CD8-positive, alpha-beta memory T cell (primary cell): Measurements from ENCODE around the gene SP100. TPM values are rescaled to one million over a fixed set of nuclear protein-coding genes. Genes with fewer than 3 reads are reported as not detected.
A peak's percentile ranks its signal among the peaks of the same experiment; 100 is the strongest.

ENCODE experiments used
- CTCF ChIA-PET: fragments of 350-600 bp; sonication (Branson Sonifier 250); formaldehyde crosslinking; loops from one replicate; lab custom pipeline; 2021; ENCODE audit warnings: antibody characterized with exemption; lab: Charles Lee
- POLR2A ChIA-PET: fragments of 350-600 bp; sonication (Branson Sonifier 250); formaldehyde crosslinking; loops from one replicate; lab custom pipeline; 2021; ENCODE audit warnings: antibody characterized with exemption; lab: Charles Lee
- DNase-seq, 5 donors: peaks; one replicate each; pipeline versions ENCODE4 v3.0.0 to v3.0.0-alpha.2; 2020 to 2022; ENCODE audit warnings: mixed read lengths in 1 of 5
- H3K27ac ChIP-seq: one replicate; pipeline ENCODE4 v1.7.0; 2013; ENCODE audit warnings: low read depth, mild to moderate bottlenecking, low read length, moderate library complexity
- H3K27me3 ChIP-seq: 2 replicates; pipeline ENCODE4 v1.7.0; 2013; ENCODE audit warnings: low read length, mild to moderate bottlenecking; ENCODE audit not compliant: insufficient read depth, poor library complexity, severe bottlenecking
- H3K36me3 ChIP-seq: 2 replicates; pipeline ENCODE4 v1.7.0; 2013; ENCODE audit warnings: mild to moderate bottlenecking, low read length, moderate library complexity; ENCODE audit not compliant: insufficient read depth
- H3K4me1 ChIP-seq: 2 replicates; pipeline ENCODE4 v1.7.0; 2013; ENCODE audit warnings: mild to moderate bottlenecking, low read length, moderate library complexity; ENCODE audit not compliant: insufficient read depth
- H3K4me3 ChIP-seq: 2 replicates; pipeline ENCODE4 v1.7.0; 2013; ENCODE audit warnings: mild to moderate bottlenecking, low read length
- H3K9me3 ChIP-seq: 2 replicates; pipeline ENCODE4 v1.7.0; 2013; ENCODE audit warnings: mild to moderate bottlenecking, low read length
- H3K27ac Mint-ChIP-seq, 8 donors: one replicate each; pipeline ENCODE4 v1.8.0; 2020 to 2021; ENCODE audit warnings: mixed read lengths in 8 of 8, mild to moderate bottlenecking in 6 of 8, inconsistent platforms in 3 of 8, moderate library complexity in 3 of 8
- H3K27me3 Mint-ChIP-seq, 2 donors: one replicate each; pipeline ENCODE4 v1.8.0; 2020 to 2021; ENCODE audit warnings: mixed read lengths in 2 of 2, mild to moderate bottlenecking in 1 of 2, moderate library complexity in 1 of 2
- H3K36me3 Mint-ChIP-seq, 3 donors: one replicate each; pipeline ENCODE4 v1.8.0; 2020 to 2021; ENCODE audit warnings: mixed read lengths in 3 of 3, inconsistent platforms in 1 of 3, mild to moderate bottlenecking in 1 of 3
- H3K4me1 Mint-ChIP-seq, 3 donors: one replicate each; pipeline ENCODE4 v1.8.0; 2020 to 2021; ENCODE audit warnings: mixed read lengths in 3 of 3, inconsistent platforms in 1 of 3, mild to moderate bottlenecking in 1 of 3
- H3K4me3 Mint-ChIP-seq, 7 donors: one replicate each; pipeline ENCODE4 v1.8.0; 2020 to 2021; ENCODE audit warnings: mixed read lengths in 7 of 7, mild to moderate bottlenecking in 6 of 7, moderate library complexity in 4 of 7, inconsistent platforms in 2 of 7
- H3K9me3 Mint-ChIP-seq, 5 donors: one replicate each; pipeline ENCODE4 v1.8.0; 2020 to 2022; ENCODE audit warnings: mixed read lengths in 5 of 5, mild to moderate bottlenecking in 3 of 5, moderate library complexity in 2 of 5, inconsistent platforms in 1 of 5
- polyA plus RNA-seq: library from polyadenylated mRNA; unstranded; fragments of 300-500 nt; fragmentation: Illumina TruSeq; gene quantifications from one replicate; pipeline ENCODE4 v1.2.3, GENCODE V29; 2021
- total RNA-seq, 2 experiments: library from RNA; stranded (reverse); gene quantifications; one replicate each; pipeline ENCODE4 v1.2.3, GENCODE V29; 2021

Gene SP100
- total and polyA plus RNA-seq, 3 experiments from 2014 or later, result 82.7 to 209 (median 84.4) TPM

DNA sequence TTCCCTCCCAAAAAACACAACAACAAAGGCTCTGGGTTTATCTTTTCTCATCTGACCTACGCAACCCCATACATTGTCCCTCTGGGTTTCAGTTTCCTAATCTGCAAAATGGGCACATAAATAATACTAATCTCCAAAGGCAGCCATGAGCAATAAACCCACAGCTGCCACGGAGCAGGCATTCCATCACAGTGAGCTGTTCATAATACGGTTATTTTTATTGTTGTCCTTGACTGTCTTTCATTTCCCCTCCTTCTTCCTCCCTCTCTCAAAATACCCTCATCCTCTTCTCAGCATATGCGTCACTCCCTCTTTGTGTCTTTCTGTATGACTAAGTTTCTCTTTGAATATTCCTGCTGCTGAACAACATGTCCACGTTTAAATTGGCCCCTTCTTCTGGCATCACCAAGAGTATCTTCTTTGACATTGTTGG, 166.9 kb downstream of the SP100 start:
- H3K9me3 ChIP-seq, result no peaks in the 10 kb centered on the region
- POLR2A ChIA-PET, result no interaction called here
- H3K36me3 ChIP-seq, result no peaks in the 10 kb centered on the region
- H3K4me3 Mint-ChIP-seq, result peak overlapping the region in 3 of 7 donors; percentile 1 to 27 (median 19)
- H3K36me3 Mint-ChIP-seq, result peaks cover 0 to 4% (median 0%) of the 10 kb centered on the region in 3 donors
- H3K9me3 Mint-ChIP-seq, result peaks cover 0 to 4% (median 0%) of the 10 kb centered on the region in 5 donors
- peak overlapping the region in 2 of 8 donors; percentile 6 to 37 for H3K27ac Mint-ChIP-seq
- no peaks in the 10 kb centered on the region for H3K27me3 ChIP-seq
- no peak for DNase-seq
- H3K27me3 Mint-ChIP-seq, result peaks cover 0 to 3% of the 10 kb centered on the region in 2 donors
- peaks cover 7 to 19% (median 8%) of the 10 kb centered on the region in 3 donors for H3K4me1 Mint-ChIP-seq
- no peak overlapping the region for H3K27ac ChIP-seq
- H3K4me1 ChIP-seq, result peaks cover 5% of the 10 kb centered on the region
- CTCF ChIA-PET, result no interaction called here
- H3K4me3 ChIP-seq, result no peak overlapping the region

DNA sequence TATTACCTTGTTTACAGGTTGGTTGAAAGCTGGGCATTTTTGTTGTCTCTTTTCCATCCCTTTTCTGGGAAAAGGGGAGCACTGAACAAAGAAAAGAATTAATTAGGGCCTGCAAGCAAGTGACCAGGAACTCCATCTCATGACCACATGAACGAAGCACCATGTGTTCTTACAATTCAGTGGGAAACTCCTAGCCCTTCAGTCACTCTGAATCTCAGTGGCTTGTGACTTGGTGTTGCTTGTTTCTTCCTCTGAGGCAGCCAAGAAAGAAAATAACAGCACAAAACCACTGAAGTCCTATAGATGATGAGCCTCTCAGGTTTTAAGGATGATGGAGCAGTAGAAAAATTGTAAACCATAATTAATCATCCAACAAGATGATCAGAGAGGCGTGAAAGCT, 167.6 kb downstream of the SP100 start:
- Mint-ChIP-seq H3K27ac (no peak overlapping the region), H3K36me3 (peaks cover 0 to 4% (median 1%) of the 10 kb centered on the region in 3 donors), H3K9me3 (peaks cover 0 to 4% (median 0%) of the 10 kb centered on the region in 5 donors), H3K4me1 (peaks cover 7 to 19% (median 12%) of the 10 kb centered on the region in 3 donors), H3K27me3 (peaks cover 0 to 3% of the 10 kb centered on the region in 2 donors), H3K4me3 (no peak overlapping the region)
- DNase-seq, result no peak
- ChIA-PET CTCF (no interaction called here), POLR2A (no interaction called here)
- no peak overlapping the region for H3K4me3 ChIP-seq
- H3K27me3 ChIP-seq, result no peaks in the 10 kb centered on the region
- H3K36me3 ChIP-seq, result no peaks in the 10 kb centered on the region
- H3K27ac ChIP-seq, result no peak overlapping the region
- H3K4me1 ChIP-seq, result no peaks in the 10 kb centered on the region
- H3K9me3 ChIP-seq, result no peaks in the 10 kb centered on the region

DNA sequence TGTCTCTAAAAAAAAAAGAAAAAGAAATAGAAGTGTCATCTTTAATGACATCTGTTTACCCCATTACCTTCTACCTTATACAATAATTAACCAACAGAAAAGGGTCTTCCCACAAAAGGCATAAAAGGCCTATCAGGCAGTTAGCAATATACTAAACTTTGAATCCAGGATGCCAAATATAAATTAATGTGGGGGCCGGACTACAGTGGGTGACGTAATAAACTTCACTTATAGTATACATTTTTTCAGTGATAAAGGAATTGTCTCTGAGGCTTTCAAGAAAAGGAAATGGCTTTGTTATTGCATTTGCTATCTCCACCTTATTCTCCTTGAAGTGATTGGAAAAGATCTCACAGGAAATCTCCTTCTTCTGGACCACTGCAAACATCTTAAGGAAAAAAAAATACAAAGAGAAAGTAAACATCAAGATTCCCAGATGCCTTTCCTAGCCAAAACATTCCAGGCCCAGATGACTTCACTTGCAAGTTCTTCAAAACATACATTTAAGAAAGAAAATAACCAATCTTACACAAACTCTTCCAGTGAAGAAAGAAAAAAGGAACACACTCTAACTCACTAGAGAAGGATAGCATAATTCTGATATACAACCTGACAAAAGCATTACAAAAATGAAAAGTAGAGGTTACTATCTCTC, 170.5 kb downstream of the SP100 start:
- ChIA-PET POLR2A (no interaction called here), CTCF (no interaction called here)
- peaks cover 0 to 3% of the 10 kb centered on the region in 2 donors for H3K27me3 Mint-ChIP-seq
- Histone ChIP-seq H3K36me3 (no peaks in the 10 kb centered on the region), H3K4me3 (no peak overlapping the region), H3K4me1 (peaks cover 9% of the 10 kb centered on the region), H3K27me3 (no peaks in the 10 kb centered on the region), H3K9me3 (no peaks in the 10 kb centered on the region), H3K27ac (no peak overlapping the region)
- peak overlapping the region in 1 of 8 donors; percentile 24 for H3K27ac Mint-ChIP-seq
- H3K4me1 Mint-ChIP-seq, result peaks cover 23 to 45% (median 38%) of the 10 kb centered on the region in 3 donors
- peaks cover 0 to 4% (median 0%) of the 10 kb centered on the region in 5 donors for H3K9me3 Mint-ChIP-seq
- no peak for DNase-seq
- H3K36me3 Mint-ChIP-seq, result peaks cover 0 to 10% (median 1%) of the 10 kb centered on the region in 3 donors
- no peak overlapping the region for H3K4me3 Mint-ChIP-seq

DNA sequence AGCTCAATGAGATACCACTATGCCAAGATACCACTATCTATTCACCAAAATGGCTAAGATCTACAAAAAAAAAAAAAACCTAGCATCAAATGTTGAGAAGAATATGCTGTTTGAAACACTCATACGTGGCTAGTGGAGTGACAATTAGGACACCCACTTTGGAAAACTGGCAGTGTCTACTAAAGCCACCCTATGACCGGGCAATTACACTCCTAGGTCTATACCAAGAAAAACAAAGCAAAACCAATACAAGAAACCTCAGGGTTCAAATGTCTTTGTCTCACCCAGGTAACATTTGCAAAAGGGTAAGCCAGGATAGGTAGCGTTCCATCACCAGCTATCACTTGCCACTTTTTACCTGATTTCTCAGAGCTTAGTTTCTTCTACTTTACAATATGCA, 173.0 kb downstream of the SP100 start:
- H3K36me3 ChIP-seq, result no peaks in the 10 kb centered on the region
- Mint-ChIP-seq H3K36me3 (peaks cover 0 to 6% (median 1%) of the 10 kb centered on the region in 3 donors), H3K9me3 (no peaks in the 10 kb centered on the region), H3K27me3 (no peaks in the 10 kb centered on the region), H3K4me1 (peaks cover 29 to 49% (median 45%) of the 10 kb centered on the region in 3 donors), H3K4me3 (no peak overlapping the region), H3K27ac (no peak overlapping the region)
- peaks cover 21% of the 10 kb centered on the region for H3K4me1 ChIP-seq
- no peak for DNase-seq
- H3K27ac ChIP-seq, result no peak overlapping the region
- H3K9me3 ChIP-seq, result no peaks in the 10 kb centered on the region
- no peak overlapping the region for H3K4me3 ChIP-seq
- ChIA-PET CTCF (no interaction called here), POLR2A (no interaction called here)
- H3K27me3 ChIP-seq, result no peaks in the 10 kb centered on the region

DNA sequence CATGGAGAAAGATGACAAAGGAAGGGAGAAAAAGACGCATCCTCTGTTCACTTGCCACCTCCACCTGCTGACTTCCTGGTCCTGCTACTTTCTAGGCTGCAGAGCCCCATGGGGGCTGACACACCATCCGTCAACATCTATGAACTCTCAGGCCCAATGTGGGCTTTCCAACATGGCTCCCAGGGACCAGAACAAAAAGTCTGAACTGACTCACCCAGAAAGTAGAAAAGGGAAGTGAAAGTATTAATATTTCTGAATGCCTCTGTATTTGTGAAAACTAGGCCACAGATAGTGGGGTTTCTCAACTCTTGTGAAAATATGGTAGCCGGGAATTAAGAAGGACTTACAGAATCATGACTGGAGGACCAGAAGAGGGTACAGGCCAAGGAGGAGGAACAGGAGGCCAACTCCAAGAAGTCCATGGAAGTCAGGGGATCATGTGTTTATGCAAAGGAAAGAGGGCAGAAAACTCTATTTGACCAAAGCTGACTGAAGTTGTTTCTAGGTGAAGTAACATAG, 173.6 kb downstream of the SP100 start:
- CTCF ChIA-PET, result no interaction called here
- Mint-ChIP-seq H3K27me3 (no peaks in the 10 kb centered on the region), H3K27ac (peak overlapping the region; percentile 40 to 92 (median 56)), H3K36me3 (peaks cover 0 to 6% (median 1%) of the 10 kb centered on the region in 3 donors), H3K4me1 (peaks cover 30 to 51% (median 49%) of the 10 kb centered on the region in 3 donors), H3K4me3 (peak overlapping the region in 3 of 7 donors; percentile 9 to 45 (median 22)), H3K9me3 (no peaks in the 10 kb centered on the region)
- no peak overlapping the region for H3K27ac ChIP-seq
- POLR2A ChIA-PET, result no interaction called here
- no peak for DNase-seq
- peaks cover 21% of the 10 kb centered on the region for H3K4me1 ChIP-seq
- H3K9me3 ChIP-seq, result no peaks in the 10 kb centered on the region
- no peak overlapping the region for H3K4me3 ChIP-seq
- no peaks in the 10 kb centered on the region for H3K27me3 ChIP-seq
- no peaks in the 10 kb centered on the region for H3K36me3 ChIP-seq

DNA sequence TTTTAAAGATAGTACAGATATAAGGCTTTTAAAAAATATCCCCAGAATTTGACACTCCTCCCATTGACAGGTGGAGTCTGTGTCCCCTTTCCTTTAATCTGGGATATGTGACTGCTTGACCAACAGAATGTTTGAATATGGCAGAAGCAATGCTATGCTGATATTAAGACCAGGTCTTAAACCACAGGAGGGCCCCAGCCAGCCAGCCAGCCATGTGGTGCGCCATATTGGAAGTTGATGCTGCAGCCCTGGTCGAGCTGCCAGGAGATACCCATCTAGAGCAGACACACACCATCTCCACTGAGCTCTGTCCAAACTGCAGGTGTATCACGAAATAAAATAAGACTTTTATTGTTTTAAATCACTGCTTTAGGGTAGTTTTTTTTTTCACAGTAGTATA, 174.3 kb downstream of the SP100 start:
- Mint-ChIP-seq H3K9me3 (no peaks in the 10 kb centered on the region), H3K27me3 (peaks cover 0 to 2% of the 10 kb centered on the region in 2 donors), H3K36me3 (peaks cover 0 to 6% (median 1%) of the 10 kb centered on the region in 3 donors), H3K4me1 (peaks cover 33 to 56% (median 54%) of the 10 kb centered on the region in 3 donors), H3K4me3 (peak overlapping the region in 1 of 7 donors; percentile 5), H3K27ac (peak overlapping the region in 7 of 8 donors; percentile 6 to 85 (median 40))
- POLR2A ChIA-PET, result no interaction called here
- CTCF ChIA-PET, result no interaction called here
- DNase-seq, result no peak
- Histone ChIP-seq H3K27me3 (no peaks in the 10 kb centered on the region), H3K27ac (no peak overlapping the region), H3K9me3 (no peaks in the 10 kb centered on the region), H3K36me3 (no peaks in the 10 kb centered on the region), H3K4me1 (peaks cover 21% of the 10 kb centered on the region), H3K4me3 (no peak overlapping the region)

DNA sequence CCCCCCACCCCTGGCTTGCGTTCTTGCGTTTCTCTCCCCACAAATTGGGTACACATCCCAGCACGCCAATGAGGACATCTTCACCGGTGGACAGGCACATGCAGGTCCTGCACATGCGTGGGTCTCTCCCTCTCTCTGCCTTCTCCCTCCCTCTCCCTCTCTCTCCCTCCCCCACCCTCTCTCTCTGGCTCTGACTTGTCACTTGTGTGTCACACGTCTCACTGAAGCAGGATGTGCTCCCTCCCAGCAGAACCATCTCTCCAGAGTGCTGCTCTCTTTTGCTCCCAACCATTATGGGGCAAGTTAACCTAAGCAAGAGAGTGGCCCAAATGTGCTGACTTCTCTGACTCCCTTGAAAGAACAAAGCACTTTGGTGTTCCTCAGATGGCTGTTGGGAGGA, 175.8 kb downstream of the SP100 start:
- peaks cover 0 to 2% of the 10 kb centered on the region in 2 donors for H3K27me3 Mint-ChIP-seq
- Histone ChIP-seq H3K27me3 (no peaks in the 10 kb centered on the region), H3K9me3 (no peaks in the 10 kb centered on the region), H3K36me3 (no peaks in the 10 kb centered on the region), H3K4me1 (peaks cover 21% of the 10 kb centered on the region), H3K4me3 (no peak overlapping the region), H3K27ac (no peak overlapping the region)
- CTCF ChIA-PET, result no interaction called here
- H3K36me3 Mint-ChIP-seq, result peaks cover 0 to 11% (median 1%) of the 10 kb centered on the region in 3 donors
- H3K27ac Mint-ChIP-seq, result peak overlapping the region in 6 of 8 donors; percentile 7 to 77 (median 37)
- no peaks in the 10 kb centered on the region for H3K9me3 Mint-ChIP-seq
- POLR2A ChIA-PET, result no interaction called here
- no peak for DNase-seq
- H3K4me3 Mint-ChIP-seq, result peak overlapping the region in 2 of 7 donors; percentile 24 to 68
- H3K4me1 Mint-ChIP-seq, result peaks cover 33 to 62% (median 59%) of the 10 kb centered on the region in 3 donors

DNA sequence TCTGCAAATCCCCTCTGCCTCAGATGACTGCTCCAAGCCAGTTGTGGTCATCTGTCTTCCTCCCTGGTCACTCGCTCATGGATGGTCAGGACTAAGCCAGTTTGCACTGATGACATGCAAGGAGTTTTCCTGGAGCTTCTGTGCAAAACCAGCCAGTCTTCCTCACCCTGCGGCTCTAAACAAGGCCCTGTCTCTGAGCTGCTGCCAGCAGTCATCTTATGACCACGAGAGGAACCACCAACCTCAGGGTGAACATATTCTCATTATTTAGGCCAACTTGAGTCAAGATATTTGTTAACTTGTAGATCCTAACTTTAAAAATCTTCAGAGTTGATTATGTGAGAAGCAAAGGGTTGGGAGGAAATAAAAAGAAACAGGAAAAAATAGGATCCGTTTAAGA, 176.8 kb downstream of the SP100 start:
- Mint-ChIP-seq H3K9me3 (no peaks in the 10 kb centered on the region), H3K27ac (peak overlapping the region; percentile 51 to 97 (median 73)), H3K4me3 (peak overlapping the region in 4 of 7 donors; percentile 10 to 70 (median 52)), H3K4me1 (peaks cover 38 to 68% (median 66%) of the 10 kb centered on the region in 3 donors), H3K36me3 (peaks cover 0 to 11% (median 1%) of the 10 kb centered on the region in 3 donors), H3K27me3 (peaks cover 0 to 3% of the 10 kb centered on the region in 2 donors)
- Histone ChIP-seq H3K4me3 (no peak overlapping the region), H3K4me1 (peaks cover 21% of the 10 kb centered on the region), H3K36me3 (no peaks in the 10 kb centered on the region), H3K27me3 (no peaks in the 10 kb centered on the region), H3K9me3 (no peaks in the 10 kb centered on the region), H3K27ac (no peak overlapping the region)
- DNase-seq, result no peak
- ChIA-PET POLR2A (no interaction called here), CTCF (no interaction called here)
